HS-5 (cell line): ENCODE measurements around the gene MDH1B.
"Not testable (repeated sequence)": the region's sequence is repeated elsewhere in the genome, so short reads cannot be mapped to it uniquely, and the experiment has no call there.

Source experiments
- DNase-seq: peaks from one replicate; pipeline ENCODE4 v3.0.0-alpha.2; 2012; ENCODE audit warnings: low read depth

MDH1B gene

GRCh38 chr2:206766057-206766930 lies 1.2 kb upstream of the MDH1B start:
- no peak for DNase-seq

DNA sequence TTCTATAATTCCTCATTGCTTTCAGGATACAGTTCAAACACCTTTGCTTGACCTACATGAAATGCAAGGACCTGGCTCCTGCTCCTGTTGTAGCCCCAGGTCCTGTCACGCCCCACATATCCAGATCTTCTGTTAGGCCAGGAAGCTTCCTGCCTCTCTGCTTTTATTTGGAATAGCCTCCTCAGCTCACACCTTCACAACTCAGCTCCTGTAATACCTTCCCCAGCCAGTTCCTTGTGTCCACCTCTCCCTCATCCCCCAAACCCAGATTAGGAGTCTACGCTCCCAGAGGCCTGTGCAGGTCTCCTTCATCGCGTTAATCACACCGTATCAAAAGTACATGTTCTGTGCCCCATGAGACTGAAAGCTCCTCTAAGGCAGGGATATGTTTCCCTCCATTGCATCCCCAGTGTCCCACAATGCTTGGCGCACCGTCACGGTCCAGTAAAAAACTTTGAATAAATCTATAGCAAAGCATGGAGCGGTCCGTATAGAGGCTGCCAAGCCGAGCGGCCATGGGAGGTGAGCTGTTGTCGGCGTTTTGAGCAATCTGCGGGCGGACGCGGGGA lies 371 bp downstream of the MDH1B start:
- no peak for DNase-seq

DNA sequence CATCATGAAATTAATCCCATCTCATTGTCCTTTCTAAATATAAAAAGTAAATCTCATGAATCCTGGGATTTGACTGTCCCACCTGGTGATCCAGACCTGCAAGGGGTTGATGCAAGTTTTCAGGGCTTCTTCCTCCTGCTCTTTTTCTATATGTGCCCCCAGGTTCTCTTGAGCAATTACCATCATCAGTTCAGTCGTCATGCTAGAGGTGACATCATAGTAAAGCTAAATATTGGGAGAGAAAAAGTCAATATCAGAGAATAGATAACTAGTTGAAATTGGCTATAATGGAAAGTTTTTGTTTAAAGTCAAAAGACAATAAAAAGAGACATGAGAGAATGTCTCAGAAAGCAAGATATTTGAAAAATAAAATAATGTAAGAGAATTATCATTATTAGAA lies 8.3 kb downstream of the MDH1B start:
- no peak for DNase-seq

DNA sequence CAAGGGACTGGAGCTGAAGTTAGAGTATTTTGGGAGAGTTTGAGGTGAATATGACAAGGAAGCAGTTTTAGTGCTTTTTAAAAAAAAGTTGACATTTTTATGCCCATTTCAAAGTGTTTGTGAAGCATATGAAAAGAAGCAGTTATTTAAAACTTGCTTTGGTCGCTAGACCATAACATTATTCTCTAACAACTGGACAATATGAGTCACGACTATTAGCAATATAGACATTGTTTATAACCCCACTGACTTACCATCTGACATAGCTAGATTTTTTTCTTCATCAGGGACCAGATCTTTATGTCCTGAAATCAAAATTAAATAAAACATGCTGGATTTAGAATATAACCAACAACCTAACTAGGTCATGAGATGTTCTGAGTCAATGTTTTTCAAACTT lies 24.3 kb downstream of the MDH1B start:
- DNase-seq = no peak

- no peak for DNase-seq
Observed at GRCh38 chr2:206739271-206739670, 25.9 kb downstream of the MDH1B start.

DNA sequence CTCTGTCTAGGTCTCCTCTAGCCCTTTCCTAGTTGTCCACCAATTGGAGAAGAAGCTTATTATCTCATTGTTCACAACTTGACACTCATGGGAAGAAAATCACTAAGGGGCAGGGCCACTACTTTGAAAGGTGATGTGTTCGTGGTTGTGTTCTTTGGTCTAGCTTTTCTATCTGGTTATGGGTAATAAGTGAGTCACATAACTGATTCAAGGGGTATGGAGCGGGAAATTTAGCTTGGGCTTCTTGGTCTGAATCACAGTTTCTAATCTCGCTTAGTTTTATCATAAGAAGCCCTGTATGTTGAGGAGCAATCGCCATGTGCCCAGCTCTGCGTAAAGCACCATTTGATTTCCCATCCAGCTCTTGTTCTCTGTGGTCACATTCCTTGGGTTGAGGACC lies 28.2 kb downstream of the MDH1B start:
- DNase-seq = no peak

DNA sequence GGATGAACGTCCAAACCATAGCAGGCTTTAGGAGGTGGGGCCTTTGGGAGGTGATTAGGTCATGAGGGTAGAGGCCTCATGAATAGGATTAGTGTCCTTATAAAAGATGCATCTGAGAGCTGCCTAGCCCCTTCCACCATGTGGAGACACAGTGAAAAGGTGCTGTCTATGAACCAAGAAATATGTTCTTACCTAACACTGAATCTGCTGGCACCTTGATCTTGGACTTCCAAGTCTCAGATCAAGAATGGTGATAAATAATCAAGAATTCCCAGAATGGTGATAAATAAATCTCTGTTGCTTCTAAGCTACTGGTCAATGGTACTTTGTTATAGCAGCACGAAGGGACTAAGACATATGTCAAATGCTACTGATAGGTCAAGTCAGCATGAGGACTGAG lies 31.8 kb downstream of the MDH1B start:
- no peak for DNase-seq

- no peak for DNase-seq
Observed at GRCh38 chr2:206728277-206729199, 36.6 kb downstream of the MDH1B start.

DNA sequence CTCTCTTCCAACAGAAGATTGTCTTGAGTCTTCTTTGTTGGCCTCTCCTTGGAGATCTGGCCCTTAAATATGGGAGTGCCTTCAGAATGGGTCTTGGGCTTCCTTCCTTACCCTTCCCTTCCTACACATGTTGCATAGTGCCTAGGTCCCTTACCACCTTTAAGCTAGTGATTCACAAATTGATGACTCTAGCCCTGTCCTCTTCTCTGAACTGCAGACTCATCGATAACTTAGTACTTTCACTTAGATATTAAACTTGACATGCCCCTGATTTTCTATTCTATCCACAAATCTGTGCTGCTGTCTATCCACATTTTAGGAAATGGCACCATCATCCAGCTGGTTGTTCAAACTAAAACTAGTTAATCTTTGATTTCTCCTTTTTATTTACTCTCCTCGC lies 37.8 kb downstream of the MDH1B start:
- no peak for DNase-seq

GRCh38 chr2:206723288-206723687 lies 41.8 kb downstream of the MDH1B start:
- no peak for DNase-seq

DNA sequence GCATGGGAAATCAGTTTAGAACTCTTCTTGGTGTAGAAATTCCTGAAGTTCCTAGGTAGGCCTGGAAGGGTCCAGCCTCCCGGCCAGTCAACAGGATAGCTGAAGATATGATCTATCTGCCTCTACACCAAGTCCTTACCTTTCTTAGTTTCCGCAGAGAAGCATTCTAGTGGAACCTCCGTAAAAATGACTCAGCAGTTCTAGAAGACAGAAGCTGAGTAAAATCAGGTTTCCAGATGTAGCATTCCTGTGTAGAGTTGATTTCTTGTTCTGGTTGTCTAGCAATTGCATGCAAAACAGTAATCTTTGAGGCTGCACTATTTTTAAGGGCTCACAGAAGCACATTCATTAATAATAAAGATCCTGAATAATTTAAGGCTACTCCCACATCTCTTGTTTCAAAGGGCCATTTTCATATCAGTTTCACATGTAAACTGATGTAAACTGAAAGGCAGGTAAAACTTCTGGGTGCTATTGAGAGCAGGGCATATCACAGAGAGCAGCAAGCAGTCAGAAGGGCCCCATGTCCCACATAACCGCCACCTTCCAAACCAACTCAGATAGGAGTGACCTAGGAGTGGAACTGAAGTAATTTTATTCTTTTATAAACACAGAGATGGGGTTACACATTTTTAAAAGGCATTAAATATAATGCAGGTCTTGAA lies 43.7 kb downstream of the MDH1B start:
- DNase-seq = no peak

DNA sequence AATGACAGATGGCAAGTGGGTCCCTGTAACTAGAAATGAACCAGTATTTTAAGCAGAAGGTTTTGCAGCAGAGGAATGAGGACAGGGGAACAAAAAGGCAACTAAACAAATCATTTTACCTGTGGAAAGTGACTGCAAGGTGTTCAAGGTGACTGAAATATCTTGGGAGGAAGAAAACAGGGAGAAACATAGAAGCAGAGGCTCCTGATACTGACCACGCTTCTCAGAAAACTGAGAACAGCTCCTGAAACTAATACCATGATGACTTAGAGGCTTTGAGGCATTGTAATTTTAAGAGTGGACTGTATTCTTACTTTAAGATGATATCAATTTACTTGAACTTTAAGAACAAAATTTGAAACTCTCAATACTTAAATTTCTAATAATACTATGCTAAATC lies 46.8 kb downstream of the MDH1B start, which contains the start of gene DYTN:
Gene DYTN, minus strand, starts transcription at position 101 of the 400 bp plus-strand sequence. CDS start 117 bp downstream, outside the sequence.
- DNase-seq = no peak

GRCh38 chr2:206716623-206717022 lies 48.5 kb downstream of the MDH1B start:
- no peak for DNase-seq

DNA sequence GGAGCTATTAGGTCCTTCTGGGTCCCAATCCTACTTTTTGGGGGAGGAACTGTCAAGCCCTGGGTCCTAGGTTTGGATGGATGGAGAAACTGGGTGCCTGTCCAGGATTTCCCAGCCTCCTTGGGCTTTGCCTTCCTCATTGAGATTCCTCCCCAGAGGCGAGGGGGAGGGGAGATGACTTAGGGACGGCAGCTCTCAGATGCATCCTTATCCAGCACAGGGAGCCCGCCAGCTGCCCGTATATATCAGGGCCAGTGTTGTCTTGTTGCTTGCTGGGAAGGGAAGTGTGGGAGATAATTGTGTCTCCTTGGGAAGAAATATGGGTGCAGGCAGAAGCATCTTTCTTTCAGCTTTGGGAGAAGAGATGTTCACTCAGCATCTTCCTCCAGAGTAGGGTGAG lies 49.9 kb downstream of the MDH1B start:
- not testable (repeated sequence) for DNase-seq

- no peak for DNase-seq
Observed at GRCh38 chr2:206713746-206714145, 51.4 kb downstream of the MDH1B start.

GRCh38 chr2:206708286-206708685 lies 56.8 kb downstream of the MDH1B start:
- DNase-seq = no peak

DNA sequence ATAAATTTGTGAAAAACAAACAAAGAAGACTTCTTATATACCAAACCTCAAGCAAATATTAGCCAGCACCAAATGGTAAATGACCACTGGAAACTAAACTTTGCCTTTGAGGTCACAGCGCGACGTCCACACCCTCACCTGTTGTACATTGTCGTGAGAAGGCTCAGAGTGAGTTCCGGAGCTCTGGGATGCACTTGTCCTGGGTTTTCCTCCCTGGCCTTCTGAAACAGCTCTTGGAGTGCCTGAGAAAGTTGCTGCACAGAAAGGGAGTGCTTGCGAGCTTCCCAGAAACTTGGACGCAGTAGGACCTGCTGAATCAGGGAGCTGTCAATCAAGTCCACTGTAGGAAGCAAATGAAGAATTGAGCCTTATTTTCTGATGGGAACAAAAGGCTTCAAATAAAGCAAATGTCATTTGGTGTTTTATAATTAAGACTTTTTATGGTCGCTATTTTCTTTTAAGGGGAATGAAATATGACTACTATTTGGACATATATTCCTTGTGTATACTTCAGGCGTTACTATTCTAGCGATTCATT lies 57.9 kb downstream of the MDH1B start:
- no peak for DNase-seq

- no peak for DNase-seq
Observed at GRCh38 chr2:206701952-206702605, 63.0 kb downstream of the MDH1B start.

- no peak for DNase-seq
Observed at GRCh38 chr2:206700156-206700555, 65.0 kb downstream of the MDH1B start.

GRCh38 chr2:206698811-206699210 lies 66.3 kb downstream of the MDH1B start:
- DNase-seq = no peak

DNA sequence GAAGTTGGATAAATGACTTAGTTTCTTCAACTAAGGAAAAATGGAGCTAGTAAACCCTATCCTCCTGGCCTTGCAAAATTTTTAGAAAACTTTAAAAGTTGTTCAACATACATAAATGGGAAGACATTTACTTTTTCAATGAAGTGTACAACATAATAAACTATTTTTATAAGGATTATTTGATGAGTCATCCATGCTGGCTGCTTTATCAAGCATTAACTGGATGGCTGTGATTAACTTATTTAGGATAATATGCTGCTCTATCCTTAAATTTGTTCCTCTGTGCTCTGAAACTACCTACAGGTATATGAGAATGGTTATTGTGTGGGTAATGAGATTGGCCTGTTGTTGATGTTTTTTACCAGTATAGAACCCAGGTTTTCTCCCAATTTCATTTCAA lies 68.2 kb downstream of the MDH1B start:
- no peak for DNase-seq
